Measurements from ENCODE around the gene XIAP.

GRCh38 chrX:123962006-123962467 lies 102.2 kb downstream of the XIAP start:
- no peak for TF ChIP-seq CTCF (IDR thresholded peaks at IDR 0.05)
- TF ChIP-seq POLR2AphosphoS5 (IDR thresholded peaks at IDR 0.05): no peak
- TF ChIP-seq POLR2A (IDR thresholded peaks at IDR 0.05): no peak

All from prostate gland (tissue), 2 donors.